COLO829 (cell line): Measurements from ENCODE around the gene NCOA1.
"Not testable (repeated sequence)": the region's sequence is repeated elsewhere in the genome, so short reads cannot be mapped to it uniquely, and the experiment has no call there.

Experiments used
- DNase-seq: peaks from one replicate; pipeline ENCODE4 v3.0.0; 2012; ENCODE audit warnings: low spot score

NCOA1 gene

GRCh38 chr2:24792874-24793760, 302.1 kb downstream of the NCOA1 start, which contains the start of the genes CENPO and PTRHD1:
CENPO (plus strand) TSS chr2:24793425; CDS start chr2:24793920, 495 bp downstream.
PTRHD1 (minus strand) TSS chr2:24793391; CDS start chr2:24793377, 14 bp downstream.
- peak; percentile 89 for DNase-seq

DNA sequence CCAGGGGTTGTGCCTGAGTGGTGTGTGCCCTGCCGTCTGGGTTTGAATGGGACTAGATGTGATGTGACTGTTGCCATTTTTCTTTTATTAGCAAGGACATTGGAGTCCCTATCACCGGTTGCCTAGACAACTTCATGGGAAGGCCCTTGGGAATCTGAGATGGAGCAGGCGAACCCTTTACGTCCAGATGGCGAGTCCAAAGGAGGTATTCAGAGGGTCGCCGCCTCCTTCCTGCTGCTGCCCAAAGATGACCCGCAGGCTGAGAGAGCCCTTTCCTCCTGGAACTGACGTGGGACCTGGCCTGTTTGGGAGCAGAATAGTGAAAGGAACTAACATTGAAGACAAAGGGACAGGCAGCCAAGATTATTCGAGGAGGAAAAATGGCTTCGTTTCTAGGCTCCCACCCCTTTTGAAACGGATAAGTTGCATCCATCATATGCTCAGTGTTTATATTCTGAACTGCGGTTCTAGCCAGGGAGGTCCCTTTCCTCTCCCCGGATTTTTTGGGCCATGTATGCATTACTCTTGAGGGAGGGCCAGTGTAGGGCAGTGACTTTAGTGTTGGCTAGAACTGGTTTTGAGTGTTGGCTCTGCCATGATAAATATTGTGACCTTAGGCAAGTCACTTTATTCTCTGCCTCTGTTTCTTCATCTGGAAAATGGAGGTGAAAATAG, 302.8 kb downstream of the NCOA1 start:
- peak; percentile 12 for DNase-seq

GRCh38 chr2:24797644-24798043, 306.6 kb downstream of the NCOA1 start:
- DNase-seq = no peak

DNA sequence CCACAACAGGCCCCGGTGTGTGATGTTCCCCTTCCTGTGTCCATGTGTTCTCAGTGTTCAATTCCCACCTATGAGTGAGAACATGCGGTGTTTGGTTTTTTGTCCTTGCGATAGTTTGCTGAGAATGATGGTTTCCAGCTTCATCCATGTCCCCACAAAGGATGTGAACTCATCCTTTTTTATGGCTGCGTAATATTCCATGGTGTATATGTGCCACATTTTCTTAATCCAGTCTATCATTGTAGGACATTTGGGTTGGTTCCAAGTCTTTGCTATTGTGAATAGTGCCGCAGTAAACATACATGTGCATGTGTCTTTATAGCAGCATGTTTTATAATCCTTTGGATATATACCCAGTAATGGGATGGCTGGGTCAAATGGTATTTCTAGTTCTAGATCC, 309.4 kb downstream of the NCOA1 start:
- DNase-seq = not testable (repeated sequence)

- not testable (repeated sequence) for DNase-seq
These were observed 315.0 kb downstream of the NCOA1 start for GRCh38 chr2:24805811-24806660.

DNA sequence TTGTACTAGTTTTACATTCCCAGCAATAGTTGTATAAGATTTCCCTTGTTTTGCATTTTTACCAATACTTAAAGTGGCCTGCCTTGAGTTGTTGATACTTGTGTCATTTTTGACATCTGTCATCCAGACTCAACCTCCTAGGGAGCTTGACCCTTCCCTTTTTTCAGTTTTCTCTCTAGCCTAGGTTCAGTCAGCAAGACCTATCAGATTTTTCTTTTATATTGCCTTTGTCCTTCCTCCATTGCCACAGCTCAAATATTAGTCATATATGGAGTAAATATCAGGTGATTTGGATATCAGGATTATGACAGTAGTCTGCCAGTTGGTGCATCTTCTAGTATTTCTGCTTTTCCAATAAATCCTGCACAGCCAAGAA, 315.6 kb downstream of the NCOA1 start:
- no peak for DNase-seq

DNA sequence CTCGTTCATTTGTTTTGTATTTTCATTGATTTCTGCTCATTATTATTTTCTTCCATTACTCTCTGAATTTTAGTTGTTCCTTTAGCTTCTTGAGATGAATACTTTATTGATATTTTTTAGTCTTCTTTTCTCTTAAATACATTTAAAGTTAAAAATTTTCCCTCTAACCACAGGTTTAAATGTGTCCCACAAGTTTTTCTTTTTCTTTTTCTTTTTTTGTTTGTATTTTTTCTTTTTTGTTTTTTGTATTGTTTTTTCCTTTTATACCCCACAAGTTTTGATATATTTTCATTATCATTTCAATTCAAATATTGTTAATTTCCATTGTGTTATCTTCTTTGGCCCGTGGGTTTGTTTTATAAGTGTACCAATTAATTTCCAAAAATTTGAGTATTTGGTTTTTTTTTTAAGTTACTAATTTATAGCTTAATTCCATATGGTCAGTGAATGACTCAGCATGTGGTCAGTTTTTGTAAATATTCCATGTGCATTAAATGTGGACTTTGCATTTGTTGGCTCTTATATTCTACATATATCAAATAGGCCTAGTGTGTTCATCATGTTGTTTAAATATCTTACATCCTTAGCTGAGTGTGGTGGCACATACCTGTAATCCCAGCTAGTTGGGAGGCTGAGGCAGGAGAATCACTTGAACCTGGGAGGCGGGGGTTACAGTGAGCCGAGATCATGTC, 318.4 kb downstream of the NCOA1 start:
- no peak for DNase-seq

GRCh38 chr2:24813691-24814137, 322.7 kb downstream of the NCOA1 start:
- DNase-seq = no peak

DNA sequence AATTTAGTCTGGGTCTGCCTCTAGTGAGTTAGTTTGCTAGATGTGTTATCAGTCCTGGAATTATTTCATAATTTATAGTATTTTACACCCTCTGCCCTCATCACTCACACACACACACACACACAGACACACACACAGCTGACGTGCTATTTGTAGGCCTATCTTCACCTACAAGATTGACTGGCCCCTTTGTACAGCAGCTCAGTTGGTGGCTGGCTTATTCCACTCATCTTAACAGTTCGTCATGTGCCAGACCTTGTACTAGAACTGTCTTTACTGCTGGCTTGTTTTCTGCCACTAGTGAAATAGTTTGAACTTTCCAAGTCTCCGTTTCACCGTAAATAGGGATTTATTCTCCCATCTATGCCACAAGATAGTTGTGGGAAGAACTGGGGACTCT, 323.5 kb downstream of the NCOA1 start:
- no peak for DNase-seq

DNA sequence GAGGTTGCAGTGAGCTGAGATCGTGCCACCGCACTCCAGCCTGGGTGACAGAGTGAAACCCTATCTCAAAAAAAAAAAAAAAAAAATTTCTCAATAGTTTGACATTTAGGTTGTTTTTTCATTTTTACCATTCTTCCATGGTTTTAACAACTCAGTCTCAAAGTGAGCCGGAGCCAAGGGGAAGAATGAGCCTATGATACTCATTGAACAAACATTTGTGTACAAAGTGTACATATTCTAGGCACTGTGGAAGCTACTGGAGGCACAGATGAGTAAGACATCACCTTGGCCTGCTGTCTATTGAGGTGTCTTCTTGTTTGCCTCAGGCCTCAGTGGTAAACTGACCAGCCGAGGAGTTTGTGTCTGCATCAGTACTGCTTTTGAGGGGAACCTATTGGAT, 324.1 kb downstream of the NCOA1 start:
- DNase-seq = no peak

DNA sequence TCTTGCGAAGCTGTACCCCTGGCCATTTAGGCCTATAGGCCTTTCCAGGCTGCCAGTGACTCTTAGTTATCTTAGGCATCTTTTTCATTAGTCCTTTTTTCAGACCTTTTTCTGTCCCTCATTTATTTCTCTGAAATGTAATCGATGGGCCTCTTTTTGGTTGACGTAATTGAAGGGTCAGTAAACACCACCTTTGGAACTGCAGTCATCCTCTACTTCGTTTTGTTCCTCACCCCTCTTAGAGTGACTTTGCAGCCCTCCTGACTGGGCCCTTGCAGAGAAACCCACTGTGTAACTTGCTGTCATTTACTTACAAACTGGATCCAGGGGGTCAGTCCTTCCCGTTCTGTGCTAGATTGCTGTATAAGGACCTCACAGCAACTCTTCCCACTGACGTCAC, 325.4 kb downstream of the NCOA1 start:
- no peak for DNase-seq

GRCh38 chr2:24816884-24817283, 325.8 kb downstream of the NCOA1 start:
- no peak for DNase-seq

GRCh38 chr2:24818721-24819167, 327.7 kb downstream of the NCOA1 start:
- DNase-seq = no peak

GRCh38 chr2:24819442-24820174, 328.6 kb downstream of the NCOA1 start:
- DNase-seq = no peak

DNA sequence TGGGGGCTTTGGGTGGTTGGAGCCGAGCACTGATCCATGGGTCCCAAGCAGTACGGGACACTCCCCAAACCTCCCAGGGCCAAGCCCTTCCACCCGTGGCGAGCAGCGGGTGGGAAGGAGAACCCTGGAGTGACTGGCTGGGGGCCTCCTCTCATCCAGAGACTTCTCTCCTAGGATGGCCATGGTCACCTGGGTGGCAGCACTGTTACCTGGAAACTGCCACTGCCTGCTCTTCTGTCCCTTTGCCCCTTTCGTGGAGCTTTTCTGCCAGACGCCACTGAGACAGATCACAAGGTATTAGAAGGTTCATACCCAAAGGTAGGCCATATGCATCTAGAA, 329.1 kb downstream of the NCOA1 start:
- no peak for DNase-seq
